SK-N-SH treated with all-trans-retinoic acid at 6 μM for 48 hours (cell line): ENCODE data around the gene ERRFI1.
A peak's percentile ranks its signal among the peaks of the same experiment; 100 is the strongest.

Experiments
- ATAC-seq: fragments of 200-7000 bp; cut with Tn5 transposase; 3 replicates; pipeline ENCODE4 v1.9.1; 2020; ENCODE audit warnings: mild to moderate bottlenecking, moderate library complexity
- BACH2 ChIP-seq: fragments of 250-450 bp; sonication (Bioruptor Pico); IDR thresholded peaks from 2 replicates; pipeline ENCODE4 v1.9.0; 2021; ENCODE audit warnings: mild to moderate bottlenecking, borderline replicate concordance
- CREB5 ChIP-seq: fragments of 250-450 bp; sonication (Bioruptor Pico); IDR thresholded peaks from 2 replicates; pipeline ENCODE4 v1.5.1; 2020; ENCODE audit warnings: low read depth, mild to moderate bottlenecking, moderate library complexity
- CSDC2 ChIP-seq: fragments of 250-450 bp; sonication (Bioruptor Pico); IDR thresholded peaks from 2 replicates; pipeline ENCODE4 v1.5.0; 2020; ENCODE audit warnings: mild to moderate bottlenecking, moderate library complexity
- ESRRG ChIP-seq: fragments of 250-450 bp; sonication (Bioruptor Pico); IDR thresholded peaks from 2 replicates; pipeline ENCODE4 v1.6.1; 2021; ENCODE audit warnings: mild to moderate bottlenecking
- GLIS3 ChIP-seq: fragments of 250-450 bp; sonication (Bioruptor Pico); IDR thresholded peaks from 2 replicates; pipeline ENCODE4 v1.5.0; 2020; ENCODE audit warnings: mild to moderate bottlenecking, moderate library complexity
- ISL1 ChIP-seq: fragments of 250-450 bp; sonication (Bioruptor Pico); IDR thresholded peaks from 2 replicates; pipeline ENCODE4 v2.1.2; 2022; ENCODE audit warnings: mild to moderate bottlenecking, moderate library complexity
- OSR1 ChIP-seq: fragments of 250-450 bp; sonication (Bioruptor Pico); IDR thresholded peaks from 2 replicates; pipeline ENCODE4 v1.8.0; 2022; ENCODE audit warnings: moderate library complexity, mild to moderate bottlenecking, inconsistent platforms
- POU6F1 ChIP-seq: fragments of 250-450 bp; sonication (Bioruptor Pico); IDR thresholded peaks from 2 replicates; pipeline ENCODE4 v1.8.0; 2021; ENCODE audit warnings: low read depth, mild to moderate bottlenecking, moderate library complexity, borderline replicate concordance
- RARB ChIP-seq: fragments of 250-450 bp; sonication (Bioruptor Pico); IDR thresholded peaks from 2 replicates; pipeline ENCODE4 v1.8.0; 2021; ENCODE audit warnings: mild to moderate bottlenecking, moderate library complexity
- SNAI2 ChIP-seq: fragments of 250-450 bp; sonication (Bioruptor Pico); IDR thresholded peaks from 2 replicates; pipeline ENCODE4 v1.5.0; 2020; ENCODE audit warnings: mild to moderate bottlenecking, moderate library complexity
- TCF4 ChIP-seq: fragments of 250-450 bp; sonication (Bioruptor Pico); IDR thresholded peaks from 2 replicates; pipeline ENCODE4 v1.8.0; 2021; ENCODE audit warnings: mild to moderate bottlenecking, moderate library complexity, borderline replicate concordance
- TOX ChIP-seq: fragments of 250-450 bp; sonication (Bioruptor Pico); IDR thresholded peaks from 2 replicates; pipeline ENCODE4 v1.8.0; 2021; ENCODE audit warnings: mild to moderate bottlenecking, moderate library complexity, borderline replicate concordance
- TSHZ2 ChIP-seq: fragments of 250-450 bp; sonication (Bioruptor Pico); IDR thresholded peaks from 2 replicates; pipeline ENCODE4 v1.5.0; 2020; ENCODE audit warnings: mild to moderate bottlenecking, moderate library complexity
- ZC3H10 ChIP-seq: fragments of 250-450 bp; sonication (Bioruptor Pico); IDR thresholded peaks from 2 replicates; pipeline ENCODE4 v1.5.1; 2021; ENCODE audit warnings: mild to moderate bottlenecking, moderate library complexity
- ZFP30 ChIP-seq: fragments of 450-650 bp; formaldehyde crosslinking; IDR thresholded peaks from 2 replicates; pipeline ENCODE4 v1.5.0; 2022; ENCODE audit warnings: mild to moderate bottlenecking, moderate library complexity
- ZNF565 ChIP-seq: fragments of 450-650 bp; formaldehyde crosslinking; conservative IDR thresholded peaks from 2 replicates; pipeline ENCODE4 v1.5.0; 2020; ENCODE audit warnings: low read depth, mild to moderate bottlenecking, moderate library complexity
- ZNF70 ChIP-seq: fragments of 450-650 bp; formaldehyde crosslinking; IDR thresholded peaks from 2 replicates; pipeline ENCODE4 v1.5.0; 2020; ENCODE audit warnings: mild to moderate bottlenecking, moderate library complexity
- ZNF8 ChIP-seq: fragments of 450-650 bp; formaldehyde crosslinking; IDR thresholded peaks from 2 replicates; pipeline ENCODE4 v1.5.0; 2020; ENCODE audit warnings: mild to moderate bottlenecking, moderate library complexity
- TF ChIP-seq, protein P1 (sequence below): fragments of 250-450 bp; sonication (Bioruptor Pico); IDR thresholded peaks from 2 replicates; pipeline ENCODE4 v1.5.1; 2021; ENCODE audit warnings: mild to moderate bottlenecking, moderate library complexity

Gene ERRFI1

GRCh38 chr1:8011923-8012858, 13.9 kb downstream of the ERRFI1 start:
- no peak for TF ChIP-seq TOX (CRISPR knock-in tag)
- no peak for TF ChIP-seq ESRRG
- no peak for TF ChIP-seq ZC3H10
- TF ChIP-seq ZNF8 (CRISPR knock-in tag), result no peak
- no peak for TF ChIP-seq CSDC2 (CRISPR knock-in tag)
- no peak for TF ChIP-seq ZFP30 (CRISPR knock-in tag)
- TF ChIP-seq SNAI2 (CRISPR knock-in tag), result no peak
- TF ChIP-seq, protein P1, sequence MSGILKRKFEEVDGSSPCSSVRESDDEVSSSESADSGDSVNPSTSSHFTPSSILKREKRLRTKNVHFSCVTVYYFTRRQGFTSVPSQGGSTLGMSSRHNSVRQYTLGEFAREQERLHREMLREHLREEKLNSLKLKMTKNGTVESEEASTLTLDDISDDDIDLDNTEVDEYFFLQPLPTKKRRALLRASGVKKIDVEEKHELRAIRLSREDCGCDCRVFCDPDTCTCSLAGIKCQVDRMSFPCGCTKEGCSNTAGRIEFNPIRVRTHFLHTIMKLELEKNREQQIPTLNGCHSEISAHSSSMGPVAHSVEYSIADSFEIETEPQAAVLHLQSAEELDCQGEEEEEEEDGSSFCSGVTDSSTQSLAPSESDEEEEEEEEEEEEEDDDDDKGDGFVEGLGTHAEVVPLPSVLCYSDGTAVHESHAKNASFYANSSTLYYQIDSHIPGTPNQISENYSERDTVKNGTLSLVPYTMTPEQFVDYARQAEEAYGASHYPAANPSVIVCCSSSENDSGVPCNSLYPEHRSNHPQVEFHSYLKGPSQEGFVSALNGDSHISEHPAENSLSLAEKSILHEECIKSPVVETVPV (CRISPR knock-in tag), result no peak
- no peak for TF ChIP-seq GLIS3 (CRISPR knock-in tag)
- no peak for TF ChIP-seq RARB (CRISPR knock-in tag)
- no peak for TF ChIP-seq BACH2 (CRISPR knock-in tag)
- TF ChIP-seq POU6F1 (CRISPR knock-in tag), result no peak
- TF ChIP-seq TCF4 (CRISPR knock-in tag), result no peak
- no peak for TF ChIP-seq OSR1 (CRISPR knock-in tag)
- TF ChIP-seq ISL1, result no peak
- TF ChIP-seq ZNF565, result no peak
- no peak for ATAC-seq

GRCh38 chr1:8011016-8011415, 15.1 kb downstream of the ERRFI1 start:
- TF ChIP-seq RARB (CRISPR knock-in tag), result no peak
- TF ChIP-seq GLIS3 (CRISPR knock-in tag), result no peak
- no peak for TF ChIP-seq POU6F1 (CRISPR knock-in tag)
- no peak for TF ChIP-seq TCF4 (CRISPR knock-in tag)
- TF ChIP-seq ZNF70 (CRISPR knock-in tag), result no peak
- TF ChIP-seq BACH2 (CRISPR knock-in tag), result no peak
- TF ChIP-seq ZNF565, result no peak
- no peak for TF ChIP-seq CREB5 (CRISPR knock-in tag)
- TF ChIP-seq ZNF8 (CRISPR knock-in tag), result no peak
- no peak for TF ChIP-seq ZC3H10
- no peak for ATAC-seq

- TF ChIP-seq RARB (CRISPR knock-in tag), result no peak
- TF ChIP-seq CSDC2 (CRISPR knock-in tag), result no peak
- TF ChIP-seq ISL1, result no peak
- TF ChIP-seq CREB5 (CRISPR knock-in tag), result no peak
- no peak for TF ChIP-seq TSHZ2 (CRISPR knock-in tag)
- ATAC-seq, result 0 out of 3 replicates have a peak, but pooled peaks have one; percentile 2
These were observed 15.9 kb downstream of the ERRFI1 start for GRCh38 chr1:8010080-8010664.
